Activated T-cell treated with anti-CD3 and anti-CD28 coated beads for 4 hours (primary cell): Measurements from ENCODE around the gene SPOCK2.
"Not testable (repeated sequence)": the region's sequence is repeated elsewhere in the genome, so short reads cannot be mapped to it uniquely, and the experiment has no call there.

Source experiments
- DNase-seq: peaks from one replicate; pipeline ENCODE4 v3.0.0-alpha.2; 2020

SPOCK2 gene, protein sequence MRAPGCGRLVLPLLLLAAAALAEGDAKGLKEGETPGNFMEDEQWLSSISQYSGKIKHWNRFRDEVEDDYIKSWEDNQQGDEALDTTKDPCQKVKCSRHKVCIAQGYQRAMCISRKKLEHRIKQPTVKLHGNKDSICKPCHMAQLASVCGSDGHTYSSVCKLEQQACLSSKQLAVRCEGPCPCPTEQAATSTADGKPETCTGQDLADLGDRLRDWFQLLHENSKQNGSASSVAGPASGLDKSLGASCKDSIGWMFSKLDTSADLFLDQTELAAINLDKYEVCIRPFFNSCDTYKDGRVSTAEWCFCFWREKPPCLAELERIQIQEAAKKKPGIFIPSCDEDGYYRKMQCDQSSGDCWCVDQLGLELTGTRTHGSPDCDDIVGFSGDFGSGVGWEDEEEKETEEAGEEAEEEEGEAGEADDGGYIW

DNA sequence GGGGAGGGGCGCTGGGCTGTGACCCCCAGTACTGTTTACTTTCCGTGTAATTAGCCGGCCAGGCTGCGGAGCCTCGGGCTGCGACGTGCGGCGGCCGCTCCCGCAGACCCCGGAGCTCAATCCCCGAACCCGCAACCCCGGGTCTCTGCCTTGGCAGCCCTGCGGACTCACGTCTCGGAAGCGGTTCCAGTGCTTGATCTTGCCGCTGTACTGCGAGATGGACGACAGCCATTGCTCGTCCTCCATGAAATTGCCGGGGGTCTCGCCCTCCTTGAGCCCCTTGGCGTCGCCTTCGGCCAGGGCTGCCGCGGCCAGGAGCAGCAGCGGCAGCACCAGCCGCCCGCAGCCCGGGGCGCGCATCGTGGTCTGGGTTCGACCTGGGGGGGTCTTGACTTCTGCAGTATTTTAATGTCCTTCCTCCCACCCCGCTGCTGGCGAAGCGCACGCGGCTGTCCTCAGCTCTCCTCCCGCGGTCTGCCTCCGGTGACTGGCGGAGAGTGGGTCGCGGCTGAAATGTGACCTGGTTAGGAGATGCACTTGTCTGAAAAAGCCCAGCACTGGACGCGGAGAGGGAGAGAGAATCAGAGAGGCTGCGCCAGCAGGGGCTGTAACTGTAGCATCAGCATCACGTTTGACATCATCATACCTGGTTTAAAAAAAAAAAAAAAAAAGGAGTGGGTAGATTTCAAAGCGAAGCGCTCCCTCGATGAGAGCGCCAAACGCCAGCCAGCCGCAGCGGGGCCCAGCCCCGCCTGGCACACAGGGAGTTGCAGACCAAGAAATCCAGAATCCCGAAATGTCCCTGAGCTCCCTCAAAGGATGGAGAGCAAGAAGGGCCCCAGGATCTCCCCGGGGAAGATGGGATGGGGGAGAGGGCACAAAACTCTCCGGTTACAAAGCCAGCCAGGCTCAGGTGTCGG, at the start of gene SPOCK2:
Gene SPOCK2, minus strand, starts transcription at position 583 of the 920 bp plus-strand sequence. Its CDS starts 223 bp downstream, at position 360.
- peak; percentile 39 for DNase-seq

DNA sequence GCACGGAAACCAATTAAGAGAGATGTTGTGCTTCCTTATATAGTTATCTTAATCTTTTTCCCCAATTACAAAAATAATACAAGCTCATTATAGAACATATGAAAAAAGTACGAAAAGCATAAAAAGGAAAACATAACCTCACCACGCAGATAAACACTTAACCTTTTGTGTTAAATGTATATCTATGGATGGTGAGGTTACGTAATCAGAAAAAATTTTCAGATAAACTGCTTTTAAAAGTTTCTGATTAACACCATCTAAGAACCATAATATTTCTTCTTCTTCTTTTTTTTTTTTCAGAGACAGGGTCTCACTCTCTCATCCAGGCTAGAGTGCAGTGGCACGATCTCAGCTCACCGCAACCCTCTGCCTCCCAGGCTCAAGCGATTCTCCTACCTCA, 49.2 kb upstream of the SPOCK2 start:
- no peak for DNase-seq

DNA sequence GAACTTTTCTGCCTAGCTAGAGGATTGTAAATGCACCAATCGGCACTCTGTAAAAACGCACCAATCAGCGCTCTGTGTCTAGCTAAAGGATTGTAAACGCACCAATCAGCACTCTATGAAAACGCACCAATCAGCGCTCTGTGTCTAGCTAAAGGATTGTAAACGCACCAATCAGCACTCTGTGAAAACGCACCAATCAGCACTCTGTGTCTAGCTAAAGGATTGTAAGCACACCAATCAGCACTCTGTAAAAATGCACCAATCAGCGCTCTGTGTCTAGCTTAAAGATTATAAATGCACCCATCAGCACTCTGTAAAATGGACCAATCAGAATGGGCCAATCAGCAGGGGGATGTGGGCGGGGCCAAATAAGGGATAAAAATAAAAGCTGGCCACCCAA, 47.9 kb upstream of the SPOCK2 start:
- DNase-seq = not testable (repeated sequence)

- no peak for DNase-seq
Measured at GRCh38 chr10:72134785-72135767, 46.7 kb upstream of the SPOCK2 start.

- no peak for DNase-seq
Measured at GRCh38 chr10:72133517-72133916, 45.2 kb upstream of the SPOCK2 start.

DNA sequence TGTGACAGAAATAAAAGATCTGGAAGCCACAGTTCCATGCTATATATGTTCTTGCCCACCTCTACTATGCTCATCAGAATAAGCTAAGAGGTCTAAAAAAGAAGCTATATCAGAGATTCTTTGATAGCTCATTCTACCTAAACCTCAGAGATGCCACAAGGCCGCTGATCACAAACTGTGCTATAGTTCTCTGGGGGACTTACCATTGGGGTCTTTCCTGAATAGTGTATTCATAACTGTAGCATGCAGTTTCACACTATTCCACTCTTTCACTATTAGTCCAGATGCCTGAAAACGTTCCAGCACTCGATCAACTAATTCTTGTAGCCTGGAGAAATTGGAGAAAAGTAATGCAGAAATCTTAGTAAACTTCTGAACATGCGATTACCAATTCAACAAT, 44.5 kb upstream of the SPOCK2 start:
- DNase-seq = no peak

- DNase-seq = no peak
Measured at GRCh38 chr10:72127571-72127970, 39.2 kb upstream of the SPOCK2 start.

DNA sequence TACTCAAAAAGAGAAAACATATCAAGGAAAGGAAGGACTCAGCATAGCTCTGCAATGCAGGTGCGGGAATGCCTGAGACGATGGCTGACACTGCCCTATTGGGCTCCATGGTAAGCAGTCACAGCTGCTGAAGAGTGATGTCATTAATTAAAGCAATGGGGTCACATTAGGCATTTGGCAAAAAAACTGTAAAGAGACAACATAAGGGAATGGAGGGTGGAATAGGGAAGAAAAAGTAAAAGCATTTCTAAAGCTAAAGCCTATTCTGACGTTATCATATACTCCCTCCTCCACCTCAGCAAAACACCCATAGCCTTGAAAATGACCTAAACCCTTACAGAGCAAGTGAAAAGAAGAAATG, 38.5 kb upstream of the SPOCK2 start:
- DNase-seq = no peak

DNA sequence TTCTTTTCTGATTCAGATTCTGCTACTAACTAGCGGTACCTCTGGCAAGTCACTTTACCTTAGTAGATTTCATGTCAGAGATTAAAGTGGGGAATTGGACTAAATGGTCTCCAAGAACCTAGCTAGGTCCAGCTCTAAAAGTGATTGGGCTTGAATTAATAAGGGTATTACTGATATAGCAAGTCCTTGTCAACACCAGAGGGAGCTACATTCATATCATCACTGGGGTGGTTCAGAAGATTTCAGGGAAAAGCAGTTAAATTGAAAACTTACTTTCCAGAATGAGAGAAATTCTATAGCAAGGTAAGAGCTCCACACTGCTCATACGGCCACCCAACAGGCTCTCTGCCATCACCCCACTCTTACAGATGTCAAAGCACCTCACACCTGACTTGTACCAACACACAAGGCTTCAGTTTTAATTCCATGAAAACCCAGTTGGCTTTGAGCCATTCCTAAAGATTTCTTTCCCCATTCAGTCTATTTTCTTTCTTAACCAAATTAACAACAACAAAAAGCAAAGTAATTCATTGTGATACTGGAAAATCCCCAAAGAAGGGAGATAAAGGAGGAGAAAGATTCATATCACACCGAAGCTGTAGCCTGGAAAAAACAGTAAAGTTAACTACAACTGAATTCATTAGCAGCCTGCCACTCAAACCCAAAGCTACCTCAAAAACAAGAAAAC, 38.0 kb upstream of the SPOCK2 start:
- DNase-seq = no peak

- DNase-seq = no peak
Measured at GRCh38 chr10:72124989-72125388, 36.6 kb upstream of the SPOCK2 start.

GRCh38 chr10:72124381-72124780, 36.0 kb upstream of the SPOCK2 start:
- no peak for DNase-seq

- no peak for DNase-seq
Measured at GRCh38 chr10:72123616-72124015, 35.3 kb upstream of the SPOCK2 start.

DNA sequence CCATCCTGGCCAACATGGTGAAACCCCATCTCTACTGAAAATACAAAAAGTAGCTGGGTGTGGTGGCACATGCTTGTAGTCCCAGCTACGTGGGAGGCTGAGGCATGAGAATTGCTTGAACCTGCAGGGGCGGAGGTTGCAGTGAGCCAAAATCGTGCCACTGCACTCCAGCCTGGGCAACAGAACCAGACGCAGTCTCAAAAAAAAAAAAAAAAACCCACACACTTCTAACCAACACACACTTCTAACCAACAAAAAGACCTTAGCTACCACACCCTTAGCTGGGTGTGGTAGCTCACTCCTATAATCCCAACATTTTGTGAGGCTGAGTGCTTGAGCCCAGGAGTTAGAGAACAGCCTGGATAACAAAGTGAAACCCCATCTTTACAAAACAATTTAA, 33.9 kb upstream of the SPOCK2 start:
- no peak for DNase-seq

- no peak for DNase-seq
Measured at GRCh38 chr10:72121389-72121788, 33.0 kb upstream of the SPOCK2 start.

- no peak for DNase-seq
Measured at GRCh38 chr10:72116372-72116771, 28.0 kb upstream of the SPOCK2 start.

- DNase-seq = no peak
Measured at GRCh38 chr10:72114706-72115450, 26.5 kb upstream of the SPOCK2 start.

DNA sequence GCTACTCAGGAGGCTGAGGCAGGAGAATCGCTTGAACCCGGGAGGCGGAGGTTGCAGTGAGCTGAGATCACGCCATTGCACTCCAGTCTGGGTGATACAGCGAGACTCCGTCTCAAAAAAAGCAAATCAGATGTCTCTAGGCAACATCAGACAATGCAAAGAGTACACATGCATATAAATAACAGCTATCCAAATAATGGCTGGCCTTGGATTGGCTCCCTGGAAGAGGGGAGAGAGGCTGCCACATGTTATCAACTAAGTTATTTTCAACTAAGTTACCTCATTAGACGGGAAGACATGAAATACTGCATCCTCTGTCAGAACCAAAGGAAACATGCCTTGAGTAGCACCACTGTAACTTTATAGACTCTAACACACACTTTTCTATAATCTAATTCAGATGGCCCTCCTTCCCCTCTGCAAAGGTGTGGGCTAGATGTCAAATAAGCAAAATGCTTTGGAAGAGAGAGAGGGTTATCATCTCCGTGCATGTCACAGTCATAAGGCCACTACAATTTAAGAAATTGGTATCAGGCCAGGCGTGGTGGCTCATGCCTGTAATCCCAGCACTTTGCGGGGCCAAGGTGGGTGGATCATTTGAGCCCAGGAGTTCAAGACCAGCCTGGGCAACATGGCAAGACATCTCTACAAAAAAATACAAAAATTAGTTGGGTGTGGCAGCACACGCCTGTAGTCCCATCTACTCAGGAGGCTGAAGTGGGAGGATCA, 22.5 kb upstream of the SPOCK2 start:
- no peak for DNase-seq

- DNase-seq = no peak
Measured at GRCh38 chr10:72109636-72110157, 21.3 kb upstream of the SPOCK2 start.

DNA sequence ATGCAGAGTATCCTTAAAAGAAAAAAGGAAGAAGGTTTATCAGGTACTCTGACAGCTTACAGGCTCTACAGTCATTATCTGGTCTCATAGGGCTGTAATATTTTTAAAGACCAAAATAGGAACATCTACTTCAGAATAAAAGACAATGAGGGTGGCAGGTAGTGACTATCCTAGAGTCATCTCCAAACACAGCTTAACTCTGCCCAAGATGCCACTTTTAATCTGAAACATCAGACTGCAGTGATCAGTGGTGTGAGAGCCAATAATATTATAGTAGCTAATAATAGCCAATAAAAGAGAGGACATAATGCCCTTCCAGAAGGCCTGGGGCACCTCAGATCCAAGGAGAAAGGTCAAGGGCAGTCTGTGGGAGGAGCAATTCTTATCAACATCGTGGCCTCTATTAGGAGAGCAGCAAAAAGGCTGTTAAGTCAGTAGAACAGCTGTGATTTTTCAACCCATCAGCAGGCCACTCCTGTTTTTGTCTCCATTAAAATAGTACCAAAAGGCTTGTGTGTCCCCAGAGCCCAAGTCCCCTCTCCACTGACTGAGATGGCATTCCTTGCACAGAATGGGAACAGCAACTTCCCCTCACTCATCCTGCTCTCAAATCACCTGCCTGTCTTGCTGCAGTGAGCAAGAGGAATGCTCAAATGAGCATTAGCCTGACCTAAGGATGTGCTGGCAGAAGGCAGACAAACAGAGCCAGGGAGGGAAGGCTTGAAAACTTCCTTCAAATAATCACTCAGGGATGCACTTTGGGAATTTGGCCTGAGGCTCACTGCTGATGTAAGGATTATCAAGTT, 20.7 kb upstream of the SPOCK2 start:
- no peak for DNase-seq

DNA sequence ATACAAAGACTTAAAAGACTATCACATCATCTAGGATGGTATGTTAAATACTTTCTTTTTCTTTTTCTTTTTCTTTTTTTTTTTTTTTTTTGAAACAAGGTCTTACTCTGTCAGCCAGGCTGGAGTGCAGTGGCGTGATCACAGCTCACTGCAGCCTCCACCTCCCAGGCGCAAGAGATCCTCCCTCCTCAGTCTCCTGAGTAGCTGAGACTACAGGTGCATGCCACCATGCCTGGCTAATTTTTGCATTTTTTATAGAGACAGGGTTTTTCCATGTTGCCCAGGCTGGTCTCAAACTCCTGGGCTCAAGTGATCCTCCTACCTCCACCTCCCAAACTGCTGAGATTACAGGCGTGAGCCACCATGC, 19.6 kb upstream of the SPOCK2 start:
- not testable (repeated sequence) for DNase-seq
